Activated naive CD8-positive, alpha-beta T cell treated with anti-CD3 and anti-CD28 coated beads for 36 hours (primary cell): Measurements from ENCODE around the gene LILRB4. TPM values are rescaled to one million over a fixed set of nuclear protein-coding genes. Genes with fewer than 3 reads are reported as not detected.
"Not testable (repeated sequence)": the region's sequence is repeated elsewhere in the genome, so short reads cannot be mapped to it uniquely, and the experiment has no call there.

Source experiments
- DNase-seq: peaks from one replicate; pipeline ENCODE4 v3.0.0; 2021
- H3K27ac Mint-ChIP-seq: one replicate; pipeline ENCODE4 v1.8.0; 2022; ENCODE audit warnings: mild to moderate bottlenecking, moderate library complexity, mixed read lengths
- H3K27me3 Mint-ChIP-seq: one replicate; pipeline ENCODE4 v1.8.0; 2022; ENCODE audit warnings: mild to moderate bottlenecking, mixed read lengths
- H3K36me3 Mint-ChIP-seq: one replicate; pipeline ENCODE4 v1.8.0; 2021; ENCODE audit warnings: mild to moderate bottlenecking, mixed read lengths
- H3K4me1 Mint-ChIP-seq: one replicate; pipeline ENCODE4 v1.8.0; 2021; ENCODE audit warnings: mixed read lengths
- H3K4me3 Mint-ChIP-seq: one replicate; pipeline ENCODE4 v1.8.0; 2022; ENCODE audit warnings: mild to moderate bottlenecking, moderate library complexity, mixed read lengths
- H3K9me3 Mint-ChIP-seq: one replicate; pipeline ENCODE4 v1.8.0; 2022; ENCODE audit warnings: mixed read lengths
- total RNA-seq, 2 experiments: library from RNA; stranded (reverse); gene quantifications; one replicate each; pipeline ENCODE4 v1.2.3, GENCODE V29; 2021

LILRB4 gene
- total RNA-seq, 2 experiments from 2014 or later: not detected

DNA sequence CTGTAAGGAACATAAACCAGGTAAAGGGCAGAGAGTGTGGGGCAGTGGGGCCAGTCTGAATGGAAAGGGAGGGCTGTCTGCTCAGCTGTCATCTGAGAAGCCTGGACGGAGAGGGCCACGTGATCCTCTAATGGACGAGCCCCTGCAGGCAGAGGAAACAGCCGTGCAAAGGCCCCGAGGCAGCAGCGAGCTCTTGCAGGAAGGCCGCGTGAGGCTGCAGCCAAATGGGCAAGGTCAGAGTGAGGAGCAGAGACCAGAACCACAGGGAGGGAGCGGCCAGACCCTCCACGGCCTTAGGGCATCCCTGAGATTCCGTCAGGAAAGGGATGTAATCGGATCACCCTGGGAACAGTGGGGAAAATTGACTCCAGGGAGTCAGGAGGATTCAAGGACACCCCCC lies 4.4 kb downstream of the LILRB4 start:
- Mint-ChIP-seq H3K27ac (no peak overlapping the region), H3K4me1 (no peaks in the 10 kb centered on the region), H3K4me3 (no peak overlapping the region), H3K9me3 (peaks cover 12% of the 10 kb centered on the region), H3K27me3 (peaks cover 21% of the 10 kb centered on the region), H3K36me3 (peaks cover 3% of the 10 kb centered on the region)
- DNase-seq: no peak

DNA sequence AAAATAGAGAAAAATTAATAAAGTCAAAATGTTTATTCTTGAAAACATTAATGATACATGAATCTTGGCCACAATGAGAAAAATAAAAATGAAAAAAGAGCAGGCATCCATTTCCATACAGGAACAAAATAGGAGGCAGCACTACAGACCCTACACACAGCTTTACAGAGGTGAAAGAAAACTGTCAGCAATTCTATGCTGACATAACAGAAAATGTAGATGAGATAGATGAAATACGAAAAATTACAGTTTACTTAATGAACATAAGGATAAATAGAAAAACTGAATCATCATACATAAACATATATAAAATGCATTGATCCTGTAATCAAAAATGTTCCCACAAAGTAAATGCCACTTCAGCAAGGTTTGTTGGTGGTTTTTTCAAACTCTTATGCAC lies 5.6 kb downstream of the LILRB4 start:
- Mint-ChIP-seq H3K36me3 (peaks cover 3% of the 10 kb centered on the region), H3K9me3 (peaks cover 12% of the 10 kb centered on the region), H3K4me3 (no peak overlapping the region), H3K4me1 (no peaks in the 10 kb centered on the region), H3K27me3 (peaks cover 19% of the 10 kb centered on the region), H3K27ac (no peak overlapping the region)
- no peak for DNase-seq

DNA sequence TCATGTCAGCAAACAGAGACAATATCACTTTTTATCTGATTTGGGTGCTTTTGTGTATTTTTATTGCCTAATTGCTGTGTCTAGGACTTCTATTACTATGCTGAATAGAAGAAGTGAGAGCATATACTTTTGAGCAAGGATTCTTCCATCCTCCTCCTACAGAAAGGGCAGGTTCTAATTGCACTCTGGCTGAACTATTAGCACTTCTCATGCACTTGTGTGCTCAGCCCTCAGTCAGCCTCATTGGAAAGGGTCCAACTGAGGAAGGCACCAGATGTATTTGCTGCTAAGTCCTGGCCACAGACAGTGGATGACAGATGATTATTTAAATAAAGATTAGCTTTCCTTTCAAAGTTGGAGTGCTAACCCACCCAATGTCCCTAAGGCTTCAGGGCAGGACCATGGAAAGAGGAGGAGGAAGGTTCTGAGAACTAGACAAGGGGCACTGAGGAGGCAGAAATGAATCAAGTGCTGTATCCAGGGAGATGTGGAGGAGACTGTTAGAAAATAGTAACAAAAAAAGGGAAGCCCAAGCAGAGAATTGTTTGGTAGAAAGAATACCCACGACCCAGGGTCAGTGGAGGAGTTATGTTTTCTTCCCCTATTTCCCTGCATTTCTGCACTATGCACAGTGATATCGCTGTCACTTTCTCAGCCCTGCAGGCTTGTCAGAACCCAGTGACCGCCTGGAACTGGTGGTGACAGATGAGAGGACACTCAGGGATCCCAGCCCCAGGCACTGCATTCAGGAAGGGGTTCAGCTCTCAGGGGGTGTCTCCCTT lies 8.0 kb downstream of the LILRB4 start:
- DNase-seq: no peak
- Mint-ChIP-seq H3K27me3 (peaks cover 15% of the 10 kb centered on the region), H3K36me3 (peaks cover 3% of the 10 kb centered on the region), H3K27ac (no peak overlapping the region), H3K4me1 (no peaks in the 10 kb centered on the region), H3K4me3 (no peak overlapping the region), H3K9me3 (peaks cover 12% of the 10 kb centered on the region)

DNA sequence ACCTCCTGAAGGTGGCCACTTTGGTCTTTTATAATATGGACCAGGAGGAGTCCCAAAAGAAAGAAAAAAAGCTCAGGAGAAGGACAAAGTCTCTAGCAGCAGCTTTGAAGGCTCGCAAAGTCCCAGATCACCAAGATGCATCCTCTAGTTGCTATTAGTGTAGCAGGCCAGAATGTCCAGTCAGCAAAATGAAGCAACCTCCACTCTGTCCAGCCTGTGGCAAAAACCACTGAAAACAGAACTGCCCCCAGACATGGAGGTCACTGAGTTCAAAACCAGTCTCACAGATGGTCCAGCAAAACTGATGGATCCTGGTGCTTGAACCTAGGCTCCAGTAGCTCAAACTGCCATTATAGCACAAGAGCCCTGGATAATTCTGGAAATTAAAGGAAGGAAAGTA lies 10.4 kb downstream of the LILRB4 start:
- Mint-ChIP-seq H3K36me3 (no peaks in the 10 kb centered on the region), H3K4me3 (no peak overlapping the region)

DNA sequence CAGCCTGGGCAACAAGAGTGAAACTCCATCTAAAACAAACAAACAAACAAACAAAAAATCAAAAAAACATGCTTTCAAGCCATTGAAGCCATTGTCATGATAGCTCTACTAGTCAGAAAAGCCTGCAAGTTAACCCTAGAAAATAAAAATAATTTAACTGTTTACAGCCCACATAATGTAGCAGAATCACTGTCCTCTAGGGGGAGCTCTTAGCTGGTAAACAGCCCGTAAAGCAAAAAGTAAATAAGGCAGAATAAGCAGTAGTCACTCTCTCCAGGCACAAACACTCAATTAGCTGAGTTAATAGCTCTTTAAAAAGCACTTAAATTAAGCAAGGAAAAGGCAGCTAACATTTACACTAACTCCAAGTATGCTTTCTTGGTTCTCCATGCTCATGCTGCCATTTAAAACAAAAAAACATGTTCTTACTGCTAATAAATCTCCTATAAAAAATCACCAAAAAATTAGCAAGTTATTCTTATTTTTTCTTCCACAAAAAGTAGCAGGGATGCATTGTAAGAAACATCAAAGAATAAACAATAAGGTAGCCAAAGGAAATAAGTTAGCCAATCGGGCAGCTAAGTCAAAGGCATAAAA lies 11.3 kb downstream of the LILRB4 start:
- H3K27me3 Mint-ChIP-seq: peaks cover 19% of the 10 kb centered on the region
- no peak overlapping the region for H3K4me3 Mint-ChIP-seq
- DNase-seq: no peak
- peaks cover 4% of the 10 kb centered on the region for H3K9me3 Mint-ChIP-seq
- no peak overlapping the region for H3K27ac Mint-ChIP-seq
- no peaks in the 10 kb centered on the region for H3K4me1 Mint-ChIP-seq
- H3K36me3 Mint-ChIP-seq: no peaks in the 10 kb centered on the region

More for the DNA sequence above, 10.4 kb downstream of the LILRB4 start:
- H3K27ac Mint-ChIP-seq: no peak overlapping the region
- DNase-seq: no peak
- H3K4me1 Mint-ChIP-seq: no peaks in the 10 kb centered on the region
- H3K27me3 Mint-ChIP-seq: peaks cover 19% of the 10 kb centered on the region
- peaks cover 7% of the 10 kb centered on the region for H3K9me3 Mint-ChIP-seq

DNA sequence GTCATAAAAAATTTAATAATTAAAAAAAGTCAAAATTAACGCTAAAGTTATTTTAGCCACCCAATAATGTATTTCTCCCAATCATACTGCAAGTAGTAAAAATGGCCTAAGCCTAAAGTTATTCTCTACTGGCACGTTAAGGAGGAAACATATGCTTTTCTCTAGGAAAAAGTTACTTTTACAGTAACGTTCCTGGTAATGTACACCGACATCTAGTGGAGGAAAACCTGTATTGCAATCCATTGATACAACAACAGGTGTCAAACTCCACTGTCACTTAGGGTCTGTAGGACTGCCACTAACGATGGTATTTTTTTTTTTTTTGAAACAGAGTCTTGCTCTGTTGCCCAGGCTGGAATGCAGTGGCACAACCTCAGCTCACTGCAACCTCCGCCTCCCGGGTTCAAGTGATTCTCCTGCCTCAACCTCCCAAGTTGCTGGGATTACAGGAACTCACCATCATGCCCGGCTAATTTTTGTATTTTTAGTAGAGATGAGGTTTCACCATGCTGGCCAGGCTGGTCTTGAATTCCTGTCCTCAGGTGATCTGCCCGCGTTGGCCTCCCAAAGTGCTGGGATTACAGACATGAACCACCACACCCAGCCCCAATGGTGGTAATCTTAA lies 13.5 kb downstream of the LILRB4 start:
- H3K9me3 Mint-ChIP-seq, H3K4me3 Mint-ChIP-seq, H3K27ac Mint-ChIP-seq, H3K4me1 Mint-ChIP-seq, H3K36me3 Mint-ChIP-seq, DNase-seq: not testable (repeated sequence)
- H3K27me3 Mint-ChIP-seq: peaks cover 15% of the 10 kb centered on the region

DNA sequence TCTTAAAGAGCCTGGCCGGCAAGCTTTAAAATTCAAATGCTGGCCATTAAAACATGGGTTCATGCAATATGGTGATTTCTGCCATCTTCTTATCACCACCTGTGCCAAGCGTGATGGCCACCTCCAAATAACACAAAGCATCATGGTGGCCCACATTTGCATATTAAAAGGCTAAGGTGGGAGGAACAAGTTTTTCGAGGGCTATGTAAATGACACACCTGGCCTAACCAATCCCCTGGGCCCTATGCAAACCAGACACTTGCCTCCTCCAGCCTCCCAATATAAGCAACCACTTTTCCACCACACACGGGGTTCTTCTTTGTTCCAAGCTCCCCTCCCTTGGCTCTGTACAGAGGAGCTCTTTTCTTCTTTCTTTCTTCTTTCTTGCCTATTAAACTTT lies 14.4 kb downstream of the LILRB4 start:
- DNase-seq: no peak
- no peaks in the 10 kb centered on the region for H3K4me1 Mint-ChIP-seq
- H3K9me3 Mint-ChIP-seq: no peaks in the 10 kb centered on the region
- no peak overlapping the region for H3K4me3 Mint-ChIP-seq
- no peak overlapping the region for H3K27ac Mint-ChIP-seq
- no peaks in the 10 kb centered on the region for H3K36me3 Mint-ChIP-seq
- H3K27me3 Mint-ChIP-seq: peaks cover 11% of the 10 kb centered on the region

DNA sequence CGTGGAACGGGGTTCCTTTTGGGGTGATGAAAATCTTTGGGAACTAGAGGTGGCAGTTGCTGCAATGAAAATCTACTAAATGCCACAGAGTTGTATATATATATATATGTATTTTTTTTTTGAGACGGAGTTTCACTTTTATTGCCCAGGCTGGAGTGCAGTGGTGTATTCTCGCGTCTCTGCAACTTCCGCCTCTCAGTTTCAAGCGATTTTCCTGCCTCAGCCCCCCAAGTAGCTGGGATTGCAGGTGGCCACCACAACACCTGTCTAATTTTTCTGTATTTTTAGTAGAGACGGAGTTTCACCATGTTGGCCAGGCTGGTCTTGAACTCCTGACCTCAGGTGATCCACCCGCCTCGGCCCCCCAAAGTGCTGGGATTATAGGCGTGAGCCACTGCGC lies 18.8 kb downstream of the LILRB4 start:
- DNase-seq, H3K36me3 Mint-ChIP-seq, H3K4me1 Mint-ChIP-seq, H3K27ac Mint-ChIP-seq, H3K4me3 Mint-ChIP-seq, H3K9me3 Mint-ChIP-seq: not testable (repeated sequence)
- peaks cover 28% of the 10 kb centered on the region for H3K27me3 Mint-ChIP-seq

DNA sequence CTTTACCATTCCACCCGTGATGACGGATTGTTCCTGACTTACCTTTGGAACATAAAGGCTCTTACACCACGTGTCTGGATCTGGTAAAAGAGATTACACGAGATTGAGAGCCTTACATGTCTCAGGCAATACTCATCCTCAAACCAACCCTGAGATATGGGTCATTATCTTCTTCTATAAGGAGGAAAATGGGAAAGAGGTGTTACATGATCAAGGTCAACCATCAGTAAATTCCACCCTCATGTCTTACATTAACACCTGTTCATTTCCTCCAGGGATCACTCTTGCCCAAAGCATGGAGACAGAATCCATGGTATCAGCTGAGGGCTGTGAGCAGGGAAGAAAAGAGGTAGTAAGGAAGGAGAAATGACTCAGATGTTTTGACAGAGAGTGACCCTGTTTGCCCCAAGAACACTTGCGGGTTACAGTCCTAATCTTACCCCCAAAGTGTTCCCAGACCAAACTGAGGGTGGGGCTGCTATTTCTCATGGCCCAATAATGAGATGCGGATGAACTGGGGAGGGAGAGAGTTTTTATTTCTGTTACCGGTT lies 19.6 kb downstream of the LILRB4 start:
- no peaks in the 10 kb centered on the region for H3K36me3 Mint-ChIP-seq
- H3K27ac Mint-ChIP-seq: no peak overlapping the region
- no peak overlapping the region for H3K4me3 Mint-ChIP-seq
- DNase-seq: no peak
- H3K9me3 Mint-ChIP-seq: no peaks in the 10 kb centered on the region
- peaks cover 29% of the 10 kb centered on the region for H3K27me3 Mint-ChIP-seq
- no peaks in the 10 kb centered on the region for H3K4me1 Mint-ChIP-seq

DNA sequence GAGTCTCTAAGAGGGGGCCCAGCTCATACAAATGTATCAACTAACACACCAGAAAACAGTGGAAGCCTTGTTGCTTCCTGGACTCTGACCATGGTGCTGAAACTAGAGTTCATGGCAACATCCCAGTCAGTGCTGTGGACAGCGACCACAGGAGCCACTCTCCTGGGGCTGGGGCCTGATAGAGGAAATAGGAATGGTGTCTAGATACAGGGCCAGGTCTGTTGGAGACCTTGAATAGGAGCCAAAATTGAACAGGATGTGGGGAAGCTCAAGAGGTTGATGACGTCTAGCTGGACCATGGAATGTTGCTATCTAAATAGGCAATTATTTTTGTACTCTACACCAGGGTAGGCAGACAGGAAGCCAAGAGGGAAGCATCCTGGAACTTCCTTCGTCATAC lies 21.7 kb downstream of the LILRB4 start:
- no peak for DNase-seq
- H3K27ac Mint-ChIP-seq: no peak overlapping the region

DNA sequence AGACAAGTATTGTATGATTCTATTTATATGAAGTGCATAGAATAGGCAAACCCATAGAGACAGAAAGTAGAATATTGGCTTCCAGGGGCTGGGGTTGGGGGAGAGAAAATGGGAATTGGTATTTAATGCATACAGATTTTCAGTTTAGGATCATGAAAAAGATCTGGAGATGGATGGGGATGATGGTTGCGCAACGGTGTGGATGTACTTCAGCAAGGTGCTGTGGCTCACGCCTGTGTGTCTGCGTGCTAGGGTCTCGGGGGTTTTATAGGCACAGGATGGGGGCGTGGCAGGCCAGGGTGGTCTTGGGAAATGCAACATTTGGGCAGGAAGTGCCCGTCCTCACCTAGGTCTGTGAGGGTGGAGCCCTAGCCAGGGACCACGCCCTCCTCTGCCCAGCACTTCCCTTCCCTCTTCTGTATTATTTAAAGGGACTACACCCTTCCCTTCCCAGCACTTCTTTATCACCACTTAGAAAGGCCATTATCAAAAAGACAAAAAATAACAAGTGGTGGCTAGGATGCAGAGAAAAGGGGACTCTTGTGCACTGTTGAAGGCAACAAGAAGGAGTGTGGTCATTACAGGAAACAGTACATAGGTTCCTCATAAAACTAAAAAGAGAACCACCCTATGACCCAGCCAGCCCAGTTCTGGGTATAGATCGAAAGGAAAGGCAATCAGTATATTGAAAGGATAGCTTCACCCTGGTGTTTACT lies 29.0 kb downstream of the LILRB4 start:
- DNase-seq: no peak
- Mint-ChIP-seq H3K4me3 (no peak overlapping the region), H3K9me3 (peaks cover 1% of the 10 kb centered on the region), H3K27me3 (peaks cover 39% of the 10 kb centered on the region), H3K4me1 (no peaks in the 10 kb centered on the region), H3K36me3 (no peaks in the 10 kb centered on the region), H3K27ac (no peak overlapping the region)

More for the DNA sequence above, 21.7 kb downstream of the LILRB4 start:
- Mint-ChIP-seq H3K27me3 (peaks cover 36% of the 10 kb centered on the region), H3K9me3 (no peaks in the 10 kb centered on the region), H3K36me3 (no peaks in the 10 kb centered on the region), H3K4me3 (no peak overlapping the region), H3K4me1 (no peaks in the 10 kb centered on the region)

DNA sequence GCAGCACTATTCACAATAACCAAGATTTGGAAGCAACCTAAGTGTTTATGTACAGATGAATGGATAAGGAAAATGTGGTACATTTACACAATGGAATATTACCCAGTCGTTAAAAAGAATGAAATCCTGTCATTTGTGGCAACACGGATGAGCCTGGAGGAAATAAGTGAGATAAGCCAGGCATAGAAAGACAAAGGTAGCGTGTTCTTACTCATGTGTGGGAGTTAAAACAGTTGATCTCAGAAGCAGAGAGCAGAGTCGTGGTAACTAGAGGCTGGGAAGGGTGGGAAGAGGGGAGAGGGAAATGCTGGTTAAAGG lies 29.5 kb downstream of the LILRB4 start:
- H3K9me3 Mint-ChIP-seq: peaks cover 1% of the 10 kb centered on the region
- H3K27me3 Mint-ChIP-seq: peaks cover 39% of the 10 kb centered on the region
- no peaks in the 10 kb centered on the region for H3K4me1 Mint-ChIP-seq
- no peak overlapping the region for H3K27ac Mint-ChIP-seq
- no peaks in the 10 kb centered on the region for H3K36me3 Mint-ChIP-seq
- no peak for DNase-seq
- H3K4me3 Mint-ChIP-seq: no peak overlapping the region

DNA sequence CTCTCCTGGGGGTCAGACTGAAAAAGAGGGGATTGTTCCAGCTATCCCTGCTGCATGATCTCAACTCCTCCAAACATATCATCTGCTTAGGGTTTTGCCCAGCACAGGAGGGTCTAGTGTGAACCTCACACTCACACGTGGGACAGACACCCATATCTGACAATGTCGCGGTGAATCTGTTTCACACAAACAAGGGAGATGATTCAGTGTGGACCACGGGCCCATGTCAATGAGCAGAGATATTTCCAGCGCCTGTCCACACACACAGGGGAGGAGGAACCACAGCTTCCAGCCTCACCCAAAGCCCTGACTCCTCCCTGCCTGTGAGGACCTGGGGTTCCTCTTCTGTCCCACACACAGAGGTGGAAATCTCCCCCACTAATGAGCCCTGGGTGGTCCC lies 31.9 kb downstream of the LILRB4 start:
- no peak for DNase-seq
- Mint-ChIP-seq H3K4me1 (no peaks in the 10 kb centered on the region), H3K9me3 (peaks cover 1% of the 10 kb centered on the region), H3K36me3 (no peaks in the 10 kb centered on the region), H3K4me3 (no peak overlapping the region), H3K27ac (no peak overlapping the region), H3K27me3 (peaks cover 40% of the 10 kb centered on the region)

DNA sequence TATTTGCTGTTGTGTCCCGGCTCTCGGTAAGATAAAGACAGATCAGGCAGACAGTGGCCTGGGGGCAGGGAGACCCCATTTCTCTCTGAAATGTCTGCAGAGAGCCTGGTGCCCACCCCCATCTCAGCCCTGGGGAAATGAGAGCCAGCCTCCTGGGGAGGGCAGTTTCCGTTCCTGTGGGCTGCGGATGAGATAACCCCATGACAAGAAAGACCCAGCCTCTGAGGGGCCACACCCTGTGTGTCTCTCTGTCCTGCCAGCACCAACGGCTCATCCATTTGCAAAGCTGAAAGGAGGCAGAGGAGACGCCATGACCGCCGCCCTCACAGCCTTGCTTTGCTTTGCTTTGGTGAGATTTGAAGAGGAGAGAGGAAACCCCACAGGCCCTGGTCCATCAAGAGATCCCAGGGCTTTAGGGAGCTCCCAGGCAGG lies 33.3 kb downstream of the LILRB4 start:
- Mint-ChIP-seq H3K4me1 (no peaks in the 10 kb centered on the region), H3K27ac (no peak overlapping the region), H3K36me3 (no peaks in the 10 kb centered on the region), H3K4me3 (no peak overlapping the region), H3K9me3 (peaks cover 1% of the 10 kb centered on the region), H3K27me3 (peaks cover 35% of the 10 kb centered on the region)
- DNase-seq: no peak

DNA sequence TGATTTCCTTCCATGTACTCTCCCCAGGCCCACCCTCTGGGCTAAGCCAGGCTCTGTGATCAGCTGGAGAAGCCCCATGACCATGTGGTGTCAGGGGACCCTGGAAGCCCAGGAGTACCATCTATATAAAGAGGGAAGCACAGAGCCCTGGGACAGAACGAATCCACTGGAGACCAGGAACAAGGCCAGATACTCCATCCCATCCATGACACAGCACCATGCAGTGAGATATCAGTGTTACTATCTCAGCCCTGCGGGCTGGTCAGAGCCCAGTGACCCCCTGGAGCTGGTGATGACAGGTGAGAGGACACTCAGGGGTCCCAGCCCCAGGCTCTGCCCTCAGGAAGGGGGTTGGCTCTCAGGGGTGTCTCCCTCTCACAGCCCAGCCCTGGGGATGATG lies 34.0 kb downstream of the LILRB4 start:
- peaks cover 29% of the 10 kb centered on the region for H3K27me3 Mint-ChIP-seq
- no peak for DNase-seq
- peaks cover 1% of the 10 kb centered on the region for H3K9me3 Mint-ChIP-seq
- no peaks in the 10 kb centered on the region for H3K4me1 Mint-ChIP-seq
- no peak overlapping the region for H3K4me3 Mint-ChIP-seq
- H3K27ac Mint-ChIP-seq: no peak overlapping the region
- no peaks in the 10 kb centered on the region for H3K36me3 Mint-ChIP-seq
